ENCODE data around the gene RGS7.

Gene RGS7

GRCh38 chr1:241045659-241046058 is 311.3 kb downstream of the RGS7 start:
- no peak for TF ChIP-seq CTCF (IDR thresholded peaks at IDR 0.05)

GRCh38 chr1:241034203-241034936 is 322.6 kb downstream of the RGS7 start:
- Histone ChIP-seq H3K9ac (no peak overlapping the region), H3K4me3 (ENCODE audit: low read depth, low read length) (no peak overlapping the region), H3K79me2 (no peaks in the 10 kb centered on the region), H3K4me2 (ENCODE audit: low read length) (no peak overlapping the region), H3K4me1 (no peaks in the 10 kb centered on the region), H3K36me3 (ENCODE audit: control insufficient read depth, insufficient read depth, low read length) (no peaks in the 10 kb centered on the region), H2AFZ (no peak overlapping the region), H3K9me3 (ENCODE audit: control insufficient read depth, low read length) (no peaks in the 10 kb centered on the region), H3K27ac (no peak overlapping the region), H3K27me3 (ENCODE audit: control insufficient read depth, insufficient read depth, low read length) (no peaks in the 10 kb centered on the region)
- TF ChIP-seq CTCF (IDR thresholded peaks at IDR 0.05) = no peak

More at GRCh38 chr1:241045659-241046058, 311.3 kb downstream of the RGS7 start:
- H3K79me2 ChIP-seq = no peaks in the 10 kb centered on the region
- no peaks in the 10 kb centered on the region for H3K27me3 ChIP-seq (ENCODE audit: control insufficient read depth, insufficient read depth, low read length)
- H3K36me3 ChIP-seq (ENCODE audit: control insufficient read depth, insufficient read depth, low read length) = no peaks in the 10 kb centered on the region
- no peaks in the 10 kb centered on the region for H3K4me1 ChIP-seq
- no peak overlapping the region for H3K9ac ChIP-seq
- H3K9me3 ChIP-seq (ENCODE audit: control insufficient read depth, low read length) = no peaks in the 10 kb centered on the region
- H3K27ac ChIP-seq = no peak overlapping the region
- no peak overlapping the region for H3K4me2 ChIP-seq (ENCODE audit: low read length)
- no peak overlapping the region for H2AFZ ChIP-seq
- H3K4me3 ChIP-seq (ENCODE audit: low read depth, low read length) = no peak overlapping the region

GRCh38 chr1:241024834-241025233 is 332.2 kb downstream of the RGS7 start:
- no peak overlapping the region for H3K4me3 ChIP-seq (ENCODE audit: low read depth, low read length)
- H3K9ac ChIP-seq = no peak overlapping the region
- H3K4me2 ChIP-seq (ENCODE audit: low read length) = no peak overlapping the region
- no peaks in the 10 kb centered on the region for H3K9me3 ChIP-seq (ENCODE audit: control insufficient read depth, low read length)
- no peak overlapping the region for H2AFZ ChIP-seq
- no peaks in the 10 kb centered on the region for H3K4me1 ChIP-seq
- no peak overlapping the region for H3K27ac ChIP-seq
- H3K36me3 ChIP-seq (ENCODE audit: control insufficient read depth, insufficient read depth, low read length) = no peaks in the 10 kb centered on the region
- no peak for TF ChIP-seq CTCF (IDR thresholded peaks at IDR 0.05)
- H3K79me2 ChIP-seq = no peaks in the 10 kb centered on the region
- no peaks in the 10 kb centered on the region for H3K27me3 ChIP-seq (ENCODE audit: control insufficient read depth, insufficient read depth, low read length)

GRCh38 chr1:241022366-241022765 is 334.6 kb downstream of the RGS7 start:
- Histone ChIP-seq H3K27me3 (ENCODE audit: control insufficient read depth, insufficient read depth, low read length) (no peaks in the 10 kb centered on the region), H3K4me2 (ENCODE audit: low read length) (no peak overlapping the region), H3K36me3 (ENCODE audit: control insufficient read depth, insufficient read depth, low read length) (no peaks in the 10 kb centered on the region), H3K79me2 (no peaks in the 10 kb centered on the region), H3K9ac (no peak overlapping the region), H2AFZ (no peak overlapping the region), H3K27ac (no peak overlapping the region), H3K4me1 (no peaks in the 10 kb centered on the region), H3K4me3 (ENCODE audit: low read depth, low read length) (no peak overlapping the region), H3K9me3 (ENCODE audit: control insufficient read depth, low read length) (no peaks in the 10 kb centered on the region)
- no peak for TF ChIP-seq CTCF (IDR thresholded peaks at IDR 0.05)

Data from parathyroid adenoma (tissue), 2 donors.